DOHH2 (cell line): ENCODE measurements around the gene SEC14L3.

Source experiments
- CTCF ChIP-seq: fragments of 200-600 bp; sonication (generic); IDR thresholded peaks from one replicate; pipeline ENCODE4 v1.5.1; 2014; ENCODE audit warnings: antibody characterized with exemption, mild to moderate bottlenecking, low read depth, low read length; ENCODE audit not compliant: poor library complexity, severe bottlenecking
- EZH2phosphoT487 ChIP-seq: fragments of 200-600 bp; sonication (generic); IDR thresholded peaks from 2 replicates; pipeline ENCODE4 v1.6.1; 2017; ENCODE audit warnings: borderline replicate concordance, mild to moderate bottlenecking, antibody characterized with exemption, low read length, moderate library complexity, mixed read lengths

GRCh38 chr22:30455075-30455840 lies 16.6 kb downstream of the SEC14L3 start:
- TF ChIP-seq CTCF (no peak), EZH2phosphoT487 (no peak)
